GM23338 (cell line): ENCODE measurements around the gene CLCF1. TPM values are rescaled to one million over a fixed set of nuclear protein-coding genes. Genes with fewer than 3 reads are reported as not detected.

Experiments used
- ATAC-seq: fragments of 200-7000 bp; cut with Tn5 transposase; 3 replicates; pipeline ENCODE4 v1.9.1; 2020
- DNase-seq: peaks from one replicate; pipeline ENCODE4 v3.0.0-alpha.2; 2015; ENCODE audit warnings: low spot score
- H2AFZ ChIP-seq: fragments of 200-600 bp; sonication (generic); 2 replicates; pipeline ENCODE4 v1.8.0; 2016; ENCODE audit warnings: antibody characterized with exemption, mild to moderate bottlenecking, moderate library complexity
- H3F3A ChIP-seq: fragments of 200-600 bp; sonication (generic); replicated peaks from 2 replicates; pipeline ENCODE4 v1.8.0; 2017; ENCODE audit warnings: antibody characterized with exemption, mixed run types, low read depth
- H3K27ac ChIP-seq: fragments of 200-600 bp; sonication (generic); 2 replicates; pipeline ENCODE4 v1.6.1; 2016; ENCODE audit warnings: low read depth
- H3K27me3 ChIP-seq: fragments of 200-600 bp; sonication (generic); 2 replicates; pipeline ENCODE4 v1.8.0; 2016; ENCODE audit warnings: mild to moderate bottlenecking, mixed run types, moderate library complexity; ENCODE audit not compliant: insufficient read depth
- H3K36me3 ChIP-seq: fragments of 200-600 bp; sonication (generic); 2 replicates; pipeline ENCODE4 v1.8.0; 2016; ENCODE audit warnings: mild to moderate bottlenecking; ENCODE audit not compliant: insufficient read depth
- H3K4me1 ChIP-seq: fragments of 200-600 bp; sonication (generic); 2 replicates; pipeline ENCODE4 v1.8.0; 2016; ENCODE audit warnings: mild to moderate bottlenecking, moderate library complexity; ENCODE audit not compliant: insufficient read depth
- H3K4me2 ChIP-seq: fragments of 200-600 bp; sonication (generic); 2 replicates; pipeline ENCODE4 v1.7.1; 2017; ENCODE audit warnings: mixed run types
- H3K4me3 ChIP-seq: fragments of 200-600 bp; sonication (generic); 2 replicates; pipeline ENCODE4 v1.6.1; 2016; ENCODE audit warnings: mixed run types
- H3K79me2 ChIP-seq: fragments of 200-600 bp; sonication (generic); replicated peaks from 2 replicates; pipeline ENCODE4 v1.8.0; 2017; ENCODE audit warnings: mild to moderate bottlenecking; ENCODE audit not compliant: insufficient read depth
- H3K9me2 ChIP-seq: fragments of 200-600 bp; sonication (generic); 2 replicates; pipeline ENCODE4 v1.8.0; 2017; ENCODE audit not compliant: insufficient read depth
- H4K20me1 ChIP-seq: fragments of 200-600 bp; sonication (generic); replicated peaks from 2 replicates; pipeline ENCODE4 v1.8.0; 2017; ENCODE audit warnings: mild to moderate bottlenecking; ENCODE audit not compliant: insufficient read depth
- H3K27ac Mint-ChIP-seq: 2 replicates; pipeline ENCODE4 v1.8.0; 2020; ENCODE audit warnings: inconsistent platforms, mild to moderate bottlenecking, moderate library complexity, mixed read lengths
- H3K27me3 Mint-ChIP-seq: 3 replicates; pipeline ENCODE4 v1.8.0; 2022; ENCODE audit warnings: low read depth, mild to moderate bottlenecking, moderate library complexity, mixed read lengths, inconsistent platforms; ENCODE audit not compliant: insufficient read depth, poor library complexity
- H3K36me3 Mint-ChIP-seq: 3 replicates; pipeline ENCODE4 v1.8.0; 2021; ENCODE audit warnings: low read depth, mild to moderate bottlenecking, inconsistent platforms, moderate library complexity, mixed read lengths
- H3K4me1 Mint-ChIP-seq: 3 replicates; pipeline ENCODE4 v1.8.0; 2020; ENCODE audit warnings: mild to moderate bottlenecking, inconsistent platforms, mixed read lengths
- H3K4me3 Mint-ChIP-seq: 3 replicates; pipeline ENCODE4 v1.8.0; 2021; ENCODE audit warnings: moderate library complexity, mild to moderate bottlenecking, inconsistent platforms, mixed read lengths
- H3K9me3 Mint-ChIP-seq: 3 replicates; pipeline ENCODE4 v1.8.0; 2020; ENCODE audit warnings: moderate library complexity, mild to moderate bottlenecking, inconsistent platforms, mixed read lengths
- EZH2 ChIP-seq: fragments of 200-600 bp; sonication (generic); IDR thresholded peaks from one replicate; pipeline ENCODE4 v1.8.0; 2017; ENCODE audit warnings: antibody characterized with exemption, mild to moderate bottlenecking, low read depth; ENCODE audit not compliant: unreplicated experiment
- EZH2phosphoT487 ChIP-seq: fragments of 200-600 bp; sonication (generic); IDR thresholded peaks from one replicate; pipeline ENCODE4 v1.8.1; 2018; ENCODE audit warnings: antibody characterized with exemption; ENCODE audit not compliant: unreplicated experiment
- JUNB ChIP-seq: IDR thresholded peaks from one replicate; pipeline ENCODE4 v1.6.1; 2016; ENCODE audit warnings: antibody characterized with exemption; ENCODE audit not compliant: unreplicated experiment
- POLR2AphosphoS5 ChIP-seq: IDR thresholded peaks from 2 replicates; pipeline ENCODE4 v1.6.1; 2016; ENCODE audit warnings: antibody characterized with exemption, low read depth
- STAT1 ChIP-seq: IDR thresholded peaks from one replicate; pipeline ENCODE4 v1.6.1; 2016; ENCODE audit warnings: antibody characterized with exemption; ENCODE audit not compliant: unreplicated experiment
- ZNF114 ChIP-seq: fragments of 250-450 bp; sonication (Bioruptor Pico); IDR thresholded peaks from 2 replicates; pipeline ENCODE4 v1.5.0; 2020; ENCODE audit warnings: mild to moderate bottlenecking, moderate library complexity
- ZNF331 ChIP-seq: fragments of 250-450 bp; sonication (Bioruptor Pico); IDR thresholded peaks from 2 replicates; pipeline ENCODE4 v1.5.0; 2020; ENCODE audit warnings: low read depth, mild to moderate bottlenecking, moderate library complexity
- ZNF462 ChIP-seq: fragments of 250-450 bp; sonication (Bioruptor Pico); IDR thresholded peaks from 2 replicates; pipeline ENCODE4 v1.5.0; 2020; ENCODE audit warnings: mild to moderate bottlenecking, moderate library complexity
- polyA plus RNA-seq: library from polyadenylated mRNA; unstranded; fragments of >200 nt; fragmentation: Nextera tagmentation; extraction: Ambion mirVana; gene quantifications from 2 replicates; pipeline ENCODE4 v1.2.1, GENCODE V29; 2016
- total RNA-seq: library from RNA; depleted of rRNA; stranded (reverse); fragments of >200 nt; shearing (Covaris generic); gene quantifications from 2 replicates; pipeline ENCODE4 v1.2.3, GENCODE V29; 2014
- TF ChIP-seq, protein P1 (sequence below): IDR thresholded peaks from 2 replicates; pipeline ENCODE4 v1.6.1; 2016; ENCODE audit warnings: antibody characterized with exemption
- TF ChIP-seq, protein P2 (sequence below), 2 experiments: fragments of 200-600 bp in 1 of 2; sonication (generic) in 1 of 2; conservative IDR thresholded peaks; 2 replicates each; pipeline versions ENCODE4 v1.5.1 to v1.6.1; 2016 to 2017; ENCODE audit warnings: antibody characterized with exemption in 2 of 2, low read depth in 2 of 2, mild to moderate bottlenecking in 2 of 2, moderate library complexity in 1 of 2

The CLCF1 gene
- total and polyA plus RNA-seq, 2 experiments from 2014 or later = 0.32 TPM; not detected in 1

- Histone ChIP-seq H3K27ac (no peak overlapping the region), H3K4me3 (no peak overlapping the region), H3K4me1 (peaks cover 24% of the 10 kb centered on the region), H2AFZ (no peak overlapping the region), H3K9me2 (no peaks in the 10 kb centered on the region), H4K20me1 (peaks cover 8% of the 10 kb centered on the region; the same call in 1 of the 2 replicates), H3F3A (0 out of 2 replicates have a peak, but pooled peaks cover 4% of the 10 kb centered on the region), H3K36me3 (no peaks in the 10 kb centered on the region), H3K79me2 (peaks cover 16% of the 10 kb centered on the region), H3K27me3 (no peaks in the 10 kb centered on the region), H3K4me2 (no peak overlapping the region)
- TF ChIP-seq ZNF114 (CRISPR knock-in tag) (no peak), STAT1 (no peak), ZNF462 (CRISPR knock-in tag) (no peak), ZNF331 (no peak), EZH2 (no peak), EZH2phosphoT487 (no peak), POLR2AphosphoS5 (no peak), JUNB (no peak)
- TF ChIP-seq, protein P1, sequence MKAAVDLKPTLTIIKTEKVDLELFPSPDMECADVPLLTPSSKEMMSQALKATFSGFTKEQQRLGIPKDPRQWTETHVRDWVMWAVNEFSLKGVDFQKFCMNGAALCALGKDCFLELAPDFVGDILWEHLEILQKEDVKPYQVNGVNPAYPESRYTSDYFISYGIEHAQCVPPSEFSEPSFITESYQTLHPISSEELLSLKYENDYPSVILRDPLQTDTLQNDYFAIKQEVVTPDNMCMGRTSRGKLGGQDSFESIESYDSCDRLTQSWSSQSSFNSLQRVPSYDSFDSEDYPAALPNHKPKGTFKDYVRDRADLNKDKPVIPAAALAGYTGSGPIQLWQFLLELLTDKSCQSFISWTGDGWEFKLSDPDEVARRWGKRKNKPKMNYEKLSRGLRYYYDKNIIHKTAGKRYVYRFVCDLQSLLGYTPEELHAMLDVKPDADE = no peak
- TF ChIP-seq, protein P2, sequence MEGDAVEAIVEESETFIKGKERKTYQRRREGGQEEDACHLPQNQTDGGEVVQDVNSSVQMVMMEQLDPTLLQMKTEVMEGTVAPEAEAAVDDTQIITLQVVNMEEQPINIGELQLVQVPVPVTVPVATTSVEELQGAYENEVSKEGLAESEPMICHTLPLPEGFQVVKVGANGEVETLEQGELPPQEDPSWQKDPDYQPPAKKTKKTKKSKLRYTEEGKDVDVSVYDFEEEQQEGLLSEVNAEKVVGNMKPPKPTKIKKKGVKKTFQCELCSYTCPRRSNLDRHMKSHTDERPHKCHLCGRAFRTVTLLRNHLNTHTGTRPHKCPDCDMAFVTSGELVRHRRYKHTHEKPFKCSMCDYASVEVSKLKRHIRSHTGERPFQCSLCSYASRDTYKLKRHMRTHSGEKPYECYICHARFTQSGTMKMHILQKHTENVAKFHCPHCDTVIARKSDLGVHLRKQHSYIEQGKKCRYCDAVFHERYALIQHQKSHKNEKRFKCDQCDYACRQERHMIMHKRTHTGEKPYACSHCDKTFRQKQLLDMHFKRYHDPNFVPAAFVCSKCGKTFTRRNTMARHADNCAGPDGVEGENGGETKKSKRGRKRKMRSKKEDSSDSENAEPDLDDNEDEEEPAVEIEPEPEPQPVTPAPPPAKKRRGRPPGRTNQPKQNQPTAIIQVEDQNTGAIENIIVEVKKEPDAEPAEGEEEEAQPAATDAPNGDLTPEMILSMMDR (conservative IDR thresholded peaks at IDR 0.05; ENCODE audit: low read depth in 2 of 2) = no peak
- Mint-ChIP-seq H3K9me3 (no peaks in the 10 kb centered on the region), H3K4me1 (peaks cover 30% of the 10 kb centered on the region), H3K27me3 (peaks cover 14% of the 10 kb centered on the region), H3K4me3 (peak overlapping the region; percentile 9; the same call in 1 of the 3 replicates), H3K27ac (peak overlapping the region; percentile 56; the same call in 1 of the 2 replicates), H3K36me3 (peaks cover 44% of the 10 kb centered on the region)
- ATAC-seq (no peak), DNase-seq (no peak)
These were observed 24.7 kb upstream of the CLCF1 start for GRCh38 chr11:67397986-67398660.
